Cardiac fibroblast (primary cell): ENCODE data around the gene UBE2I.
"Not testable (repeated sequence)": the region's sequence is repeated elsewhere in the genome, so short reads cannot be mapped to it uniquely, and the experiment has no call there.

Source experiments
- DNase-seq, 2 donors: peaks; one replicate each; pipeline versions ENCODE4 v3.0.0 to v3.0.0-alpha.2; 2010; ENCODE audit warnings: low read depth in 2 of 2
- H3K4me3 ChIP-seq, 2 donors: replicated peaks in 1 of 2; 1 replicate in 1 of 2; 2 replicates in 1 of 2; pipeline ENCODE4 v1.5.1; 2011; ENCODE audit warnings: low read depth in 2 of 2, low read length in 2 of 2, mild to moderate bottlenecking in 2 of 2, moderate library complexity in 1 of 2
- TF ChIP-seq, protein P1 (sequence below): IDR thresholded peaks from one replicate; pipeline ENCODE4 v1.5.1; 2011; ENCODE audit warnings: low read depth, mild to moderate bottlenecking, low read length, inconsistent platforms

The UBE2I gene

DNA sequence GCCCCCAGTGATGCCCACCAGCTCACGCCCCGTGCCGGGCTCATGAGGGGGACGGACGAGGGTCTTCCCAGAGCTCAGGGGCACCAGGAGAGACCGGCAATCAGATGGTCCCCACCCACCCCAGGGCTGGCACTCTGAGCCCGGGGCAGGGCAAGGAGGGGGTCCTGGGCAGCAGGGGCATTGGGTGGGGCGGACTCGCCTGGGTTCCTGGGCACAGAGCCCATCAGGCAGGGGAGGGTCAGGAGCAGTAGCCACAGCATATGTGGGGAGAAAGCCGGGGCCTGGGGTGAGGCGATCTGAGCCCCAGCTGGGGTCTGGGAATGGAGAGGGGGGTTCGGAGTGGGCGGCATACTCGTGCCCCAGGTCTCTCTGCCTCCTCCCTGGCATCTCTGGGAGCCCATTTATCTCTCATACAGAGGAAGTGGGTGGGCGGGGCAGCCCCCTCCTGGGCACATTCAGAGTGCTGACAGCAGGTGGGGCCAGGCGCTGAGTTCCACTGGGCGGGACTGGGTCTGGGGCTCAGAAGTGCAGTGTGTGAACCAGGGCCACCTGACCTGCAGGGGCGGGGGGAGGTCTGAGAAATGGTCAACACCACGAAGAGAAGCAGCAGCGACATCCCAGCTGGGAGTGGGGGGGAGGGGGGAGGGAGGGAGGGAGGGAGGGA lies 20.5 kb upstream of the UBE2I start:
- no peak for DNase-seq
- H3K4me3 ChIP-seq, result no peak overlapping the region
- TF ChIP-seq, protein P1, sequence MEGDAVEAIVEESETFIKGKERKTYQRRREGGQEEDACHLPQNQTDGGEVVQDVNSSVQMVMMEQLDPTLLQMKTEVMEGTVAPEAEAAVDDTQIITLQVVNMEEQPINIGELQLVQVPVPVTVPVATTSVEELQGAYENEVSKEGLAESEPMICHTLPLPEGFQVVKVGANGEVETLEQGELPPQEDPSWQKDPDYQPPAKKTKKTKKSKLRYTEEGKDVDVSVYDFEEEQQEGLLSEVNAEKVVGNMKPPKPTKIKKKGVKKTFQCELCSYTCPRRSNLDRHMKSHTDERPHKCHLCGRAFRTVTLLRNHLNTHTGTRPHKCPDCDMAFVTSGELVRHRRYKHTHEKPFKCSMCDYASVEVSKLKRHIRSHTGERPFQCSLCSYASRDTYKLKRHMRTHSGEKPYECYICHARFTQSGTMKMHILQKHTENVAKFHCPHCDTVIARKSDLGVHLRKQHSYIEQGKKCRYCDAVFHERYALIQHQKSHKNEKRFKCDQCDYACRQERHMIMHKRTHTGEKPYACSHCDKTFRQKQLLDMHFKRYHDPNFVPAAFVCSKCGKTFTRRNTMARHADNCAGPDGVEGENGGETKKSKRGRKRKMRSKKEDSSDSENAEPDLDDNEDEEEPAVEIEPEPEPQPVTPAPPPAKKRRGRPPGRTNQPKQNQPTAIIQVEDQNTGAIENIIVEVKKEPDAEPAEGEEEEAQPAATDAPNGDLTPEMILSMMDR, result no peak

DNA sequence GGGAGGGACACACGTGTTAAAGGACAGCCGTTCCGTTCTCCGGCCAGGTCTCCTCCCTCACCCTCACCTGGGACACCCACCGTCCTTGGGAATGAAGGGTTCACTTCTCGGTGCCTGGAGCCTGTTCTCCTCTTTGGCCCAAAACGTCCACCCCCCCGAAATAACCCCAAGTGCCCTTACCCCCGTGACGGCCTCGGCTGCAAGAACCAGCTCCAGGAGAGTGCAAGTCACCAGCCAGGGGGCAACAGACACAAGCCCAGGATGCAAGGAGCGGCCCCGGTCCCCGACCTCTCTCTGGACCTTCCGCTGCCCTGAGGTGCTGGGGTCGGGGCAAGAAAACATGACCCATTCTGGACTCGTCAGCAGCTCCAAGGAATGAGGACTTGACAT lies 20.0 kb upstream of the UBE2I start:
- H3K4me3 ChIP-seq, result no peak overlapping the region
- DNase-seq, result no peak
- TF ChIP-seq, protein P1, result no peak

DNA sequence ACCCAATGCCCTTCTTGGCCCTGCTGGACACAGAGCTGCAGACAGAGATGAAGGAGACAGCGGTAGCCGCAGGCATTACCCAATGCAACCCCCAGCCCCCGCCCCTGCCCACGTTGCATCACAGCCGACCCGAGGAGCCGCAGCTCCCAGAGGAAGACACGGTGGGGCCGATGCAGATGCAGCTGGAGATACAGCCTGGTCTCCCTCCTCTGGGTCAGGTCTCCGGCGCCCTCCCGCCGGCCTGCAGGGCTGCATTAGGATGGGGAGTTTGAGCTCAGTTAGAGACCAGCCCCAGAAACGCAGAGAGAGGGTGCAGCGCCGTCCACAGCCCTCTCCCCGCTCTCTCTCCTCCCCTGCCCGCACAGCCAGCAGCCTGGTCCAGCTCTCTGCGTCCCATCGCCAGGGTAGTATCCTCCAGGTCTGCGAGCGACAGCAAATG lies 19.4 kb upstream of the UBE2I start:
- no peak overlapping the region for H3K4me3 ChIP-seq
- DNase-seq, result no peak
- TF ChIP-seq, protein P1, result no peak

DNA sequence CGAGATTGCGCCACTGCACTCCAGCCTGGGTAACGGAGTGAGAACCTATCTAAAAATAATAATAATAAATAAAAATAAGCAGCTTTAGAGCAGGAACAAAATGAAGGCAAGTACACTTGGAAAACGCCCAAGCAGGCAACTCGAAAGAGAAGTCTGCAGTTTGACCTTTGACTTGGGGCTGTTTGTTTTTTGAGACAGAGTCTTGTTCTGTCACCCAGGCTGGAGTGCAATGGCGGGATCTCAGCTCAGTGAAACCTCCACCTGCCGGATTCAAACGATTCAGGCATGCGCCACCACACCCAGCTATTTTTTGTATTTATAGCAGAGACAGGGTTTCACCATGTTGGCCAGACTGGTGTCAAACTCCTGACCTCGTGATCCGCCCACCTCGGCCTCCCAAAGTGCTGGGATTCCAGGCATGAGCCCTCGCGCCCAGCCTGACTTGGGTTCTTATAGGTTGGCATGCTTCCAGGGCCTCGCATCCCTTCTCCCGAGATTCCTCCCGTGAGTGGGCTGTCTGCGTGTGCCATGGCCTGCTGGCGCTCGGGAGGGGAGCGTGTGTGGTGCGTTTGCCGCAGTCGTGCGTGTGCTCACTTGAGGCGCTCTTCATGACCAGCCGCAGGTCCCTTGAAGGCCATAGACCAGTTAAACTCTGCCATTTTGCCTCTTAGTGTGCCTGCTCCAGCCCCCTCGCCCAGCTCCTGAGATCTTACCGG lies 18.4 kb upstream of the UBE2I start:
- H3K4me3 ChIP-seq, result no peak overlapping the region
- DNase-seq, result no peak
- TF ChIP-seq, protein P1, result no peak

- no peak for DNase-seq
- H3K4me3 ChIP-seq, result no peak overlapping the region
- TF ChIP-seq, protein P1, result no peak
Observed at GRCh38 chr16:1291576-1291974, 17.9 kb upstream of the UBE2I start.

GRCh38 chr16:1292208-1292607 lies 17.2 kb upstream of the UBE2I start:
- not testable (repeated sequence) for DNase-seq, H3K4me3 ChIP-seq

- not testable (repeated sequence) for DNase-seq
Observed at GRCh38 chr16:1292808-1293207, 16.6 kb upstream of the UBE2I start.

More at GRCh38 chr16:1292808-1293207, 16.6 kb upstream of the UBE2I start:
- not testable (repeated sequence) for H3K4me3 ChIP-seq
